ENCODE results near the gene REXO5.

REXO5 gene

DNA sequence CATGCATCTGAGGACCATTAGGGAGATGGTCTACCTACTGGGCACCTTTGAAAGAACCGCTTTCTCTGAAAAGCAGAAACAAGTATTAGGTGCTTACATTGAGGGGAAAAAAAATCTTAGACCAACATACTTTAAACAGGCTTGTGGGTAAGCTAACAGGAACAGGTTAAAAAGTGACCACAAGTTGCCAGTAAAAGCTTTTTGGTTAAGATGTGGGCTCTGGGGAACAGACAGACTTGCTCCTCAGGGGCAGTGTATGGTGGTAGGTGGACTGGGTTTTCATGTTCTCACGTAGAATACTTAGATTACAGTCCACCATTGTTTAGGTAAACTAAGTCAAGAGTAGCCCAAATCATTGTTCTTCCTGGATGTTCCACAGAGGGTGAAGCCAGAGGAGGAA lies 41.2 kb downstream of the REXO5 start:
- no peaks in the 10 kb centered on the region for H3K79me2 ChIP-seq (ENCODE audit: low read length)
- H3K36me3 ChIP-seq (replicated peaks; ENCODE audit: low read depth, low read length), result peaks cover 16% of the 10 kb centered on the region
- H3K9me3 ChIP-seq (ENCODE audit: insufficient read depth, low read length), result no peaks in the 10 kb centered on the region
- no peaks in the 10 kb centered on the region for H4K20me1 ChIP-seq (ENCODE audit: insufficient read depth, low read length)
- no peak overlapping the region for H3K27ac ChIP-seq (ENCODE audit: low read length)
- H3K4me2 ChIP-seq (ENCODE audit: low read length), result no peak overlapping the region
- no peak overlapping the region for H3K4me3 ChIP-seq (ENCODE audit: low read length)
- no peak overlapping the region for H3K9ac ChIP-seq (ENCODE audit: low read length)
- H3K27me3 ChIP-seq (ENCODE audit: low read depth, low read length), result no peaks in the 10 kb centered on the region
- TF ChIP-seq, protein P1, sequence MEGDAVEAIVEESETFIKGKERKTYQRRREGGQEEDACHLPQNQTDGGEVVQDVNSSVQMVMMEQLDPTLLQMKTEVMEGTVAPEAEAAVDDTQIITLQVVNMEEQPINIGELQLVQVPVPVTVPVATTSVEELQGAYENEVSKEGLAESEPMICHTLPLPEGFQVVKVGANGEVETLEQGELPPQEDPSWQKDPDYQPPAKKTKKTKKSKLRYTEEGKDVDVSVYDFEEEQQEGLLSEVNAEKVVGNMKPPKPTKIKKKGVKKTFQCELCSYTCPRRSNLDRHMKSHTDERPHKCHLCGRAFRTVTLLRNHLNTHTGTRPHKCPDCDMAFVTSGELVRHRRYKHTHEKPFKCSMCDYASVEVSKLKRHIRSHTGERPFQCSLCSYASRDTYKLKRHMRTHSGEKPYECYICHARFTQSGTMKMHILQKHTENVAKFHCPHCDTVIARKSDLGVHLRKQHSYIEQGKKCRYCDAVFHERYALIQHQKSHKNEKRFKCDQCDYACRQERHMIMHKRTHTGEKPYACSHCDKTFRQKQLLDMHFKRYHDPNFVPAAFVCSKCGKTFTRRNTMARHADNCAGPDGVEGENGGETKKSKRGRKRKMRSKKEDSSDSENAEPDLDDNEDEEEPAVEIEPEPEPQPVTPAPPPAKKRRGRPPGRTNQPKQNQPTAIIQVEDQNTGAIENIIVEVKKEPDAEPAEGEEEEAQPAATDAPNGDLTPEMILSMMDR (IDR thresholded peaks at IDR 0.05; ENCODE audit: low read depth, low read length), result no peak
- no peak for TF ChIP-seq EZH2phosphoT487 (IDR thresholded peaks at IDR 0.05; ENCODE audit: low read depth)
- no peak overlapping the region for H2AFZ ChIP-seq (ENCODE audit: low read depth, low read length)
- no peaks in the 10 kb centered on the region for H3K4me1 ChIP-seq (ENCODE audit: low read length)

DNA sequence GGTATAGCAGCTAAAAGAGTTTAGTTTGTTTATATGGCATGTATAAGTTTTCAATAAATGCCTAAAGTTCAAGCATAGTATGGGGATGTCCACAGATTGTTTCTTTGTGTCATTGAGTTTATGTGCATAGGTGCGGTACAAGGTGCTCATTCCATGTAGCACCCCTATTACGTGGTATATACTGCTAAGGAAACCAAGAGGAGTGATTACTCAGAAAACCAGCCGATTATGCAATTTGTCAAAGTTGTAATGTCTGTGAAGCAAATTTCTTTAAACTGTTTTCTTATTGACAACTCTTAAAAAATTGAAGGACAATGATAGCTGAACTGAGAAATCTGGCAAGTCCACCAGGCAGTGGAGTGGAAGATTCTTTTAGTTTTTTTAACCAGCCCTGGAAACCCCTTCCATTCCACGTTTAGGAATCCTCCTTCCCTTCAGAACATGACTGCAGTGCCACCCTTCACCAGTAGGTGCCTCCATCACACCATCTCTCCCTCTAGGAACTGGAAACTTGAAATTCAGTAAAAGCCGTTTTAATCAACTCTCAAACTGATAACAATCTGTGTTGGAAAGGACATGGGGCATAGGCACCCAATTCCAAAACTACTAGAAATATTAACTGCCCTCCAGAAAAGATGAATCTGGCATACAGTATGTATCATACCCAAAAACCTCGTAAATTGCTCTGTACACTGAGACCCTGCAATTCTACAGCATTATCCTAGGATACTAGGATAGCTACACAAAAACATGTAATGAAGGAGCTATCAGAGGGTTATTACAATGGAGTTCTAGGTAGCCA lies 43.5 kb downstream of the REXO5 start:
- H3K79me2 ChIP-seq (ENCODE audit: low read length), result no peaks in the 10 kb centered on the region
- no peak overlapping the region for H3K27ac ChIP-seq (ENCODE audit: low read length)
- no peak for TF ChIP-seq EZH2phosphoT487 (IDR thresholded peaks at IDR 0.05; ENCODE audit: low read depth)
- TF ChIP-seq, protein P1 (IDR thresholded peaks at IDR 0.05; ENCODE audit: low read depth, low read length), result peak; percentile 98
- H3K4me2 ChIP-seq (ENCODE audit: low read length), result no peak overlapping the region
- no peak overlapping the region for H2AFZ ChIP-seq (ENCODE audit: low read depth, low read length)
- no peak overlapping the region for H3K9ac ChIP-seq (ENCODE audit: low read length)
- H3K9me3 ChIP-seq (ENCODE audit: insufficient read depth, low read length), result no peaks in the 10 kb centered on the region
- H3K4me1 ChIP-seq (ENCODE audit: low read length), result peaks cover 4% of the 10 kb centered on the region
- H4K20me1 ChIP-seq (ENCODE audit: insufficient read depth, low read length), result no peaks in the 10 kb centered on the region
- peaks cover 9% of the 10 kb centered on the region for H3K36me3 ChIP-seq (replicated peaks; ENCODE audit: low read depth, low read length)
- no peak overlapping the region for H3K4me3 ChIP-seq (ENCODE audit: low read length)
- no peaks in the 10 kb centered on the region for H3K27me3 ChIP-seq (ENCODE audit: low read depth, low read length)

DNA sequence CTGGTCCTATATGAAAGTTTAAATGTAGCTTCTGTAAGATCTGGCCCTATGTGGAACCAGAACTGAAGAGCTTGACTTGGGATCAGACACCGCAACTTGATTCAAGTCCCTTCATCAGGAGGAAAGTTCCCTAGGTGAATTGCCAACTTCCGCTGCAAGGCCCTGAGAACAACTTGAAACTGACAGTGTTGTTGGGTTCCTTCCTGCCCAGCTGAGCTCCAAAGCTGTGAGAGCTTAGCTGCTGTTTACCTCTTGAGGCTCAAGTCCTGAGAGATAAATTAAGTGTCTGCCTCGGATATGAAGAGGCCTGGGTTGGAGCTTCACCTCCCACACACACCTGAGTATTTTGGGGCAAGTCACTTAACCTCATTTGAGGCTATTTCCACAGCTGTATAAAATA lies 44.7 kb downstream of the REXO5 start:
- Histone ChIP-seq H3K79me2 (ENCODE audit: low read length) (no peaks in the 10 kb centered on the region), H3K4me1 (ENCODE audit: low read length) (peaks cover 16% of the 10 kb centered on the region), H3K4me3 (ENCODE audit: low read length) (no peak overlapping the region), H3K9ac (ENCODE audit: low read length) (no peak overlapping the region), H3K36me3 (replicated peaks; ENCODE audit: low read depth, low read length) (peaks cover 2% of the 10 kb centered on the region), H3K27me3 (ENCODE audit: low read depth, low read length) (no peaks in the 10 kb centered on the region), H2AFZ (ENCODE audit: low read depth, low read length) (no peak overlapping the region), H3K4me2 (ENCODE audit: low read length) (no peak overlapping the region), H4K20me1 (ENCODE audit: insufficient read depth, low read length) (peaks cover 8% of the 10 kb centered on the region; the same call in 1 of the 2 replicates), H3K9me3 (ENCODE audit: insufficient read depth, low read length) (no peaks in the 10 kb centered on the region), H3K27ac (ENCODE audit: low read length) (no peak overlapping the region)
- no peak for TF ChIP-seq EZH2phosphoT487 (IDR thresholded peaks at IDR 0.05; ENCODE audit: low read depth)
- TF ChIP-seq, protein P1 (IDR thresholded peaks at IDR 0.05; ENCODE audit: low read depth, low read length), result no peak

DNA sequence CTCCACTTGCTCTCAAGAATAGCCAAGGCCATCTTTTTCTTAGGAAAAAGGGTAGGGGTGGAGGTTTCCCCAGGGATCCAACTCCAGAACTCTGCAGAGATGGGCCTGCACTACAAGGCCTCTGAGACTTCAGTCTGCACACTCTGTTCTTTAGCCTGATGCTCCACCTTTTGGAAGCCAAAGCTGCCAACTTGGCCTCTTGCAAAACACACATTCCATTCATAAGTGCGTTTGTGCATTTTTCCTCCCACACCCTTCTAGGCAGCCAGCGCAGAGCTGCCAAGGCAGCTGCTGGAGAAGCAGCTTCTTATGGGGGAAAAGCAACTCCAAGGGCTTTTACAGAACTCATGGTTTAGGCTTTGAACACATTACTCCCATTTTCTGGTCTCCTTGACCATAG lies 45.3 kb downstream of the REXO5 start:
- H3K27me3 ChIP-seq (ENCODE audit: low read depth, low read length), result no peaks in the 10 kb centered on the region
- no peak overlapping the region for H3K9ac ChIP-seq (ENCODE audit: low read length)
- no peak overlapping the region for H3K4me2 ChIP-seq (ENCODE audit: low read length)
- no peaks in the 10 kb centered on the region for H3K79me2 ChIP-seq (ENCODE audit: low read length)
- no peaks in the 10 kb centered on the region for H3K9me3 ChIP-seq (ENCODE audit: insufficient read depth, low read length)
- H3K4me3 ChIP-seq (ENCODE audit: low read length), result no peak overlapping the region
- H2AFZ ChIP-seq (ENCODE audit: low read depth, low read length), result no peak overlapping the region
- no peaks in the 10 kb centered on the region for H3K36me3 ChIP-seq (replicated peaks; ENCODE audit: low read depth, low read length)
- H4K20me1 ChIP-seq (ENCODE audit: insufficient read depth, low read length), result peaks cover 8% of the 10 kb centered on the region; the same call in 1 of the 2 replicates
- H3K27ac ChIP-seq (ENCODE audit: low read length), result no peak overlapping the region
- TF ChIP-seq, protein P1 (IDR thresholded peaks at IDR 0.05; ENCODE audit: low read depth, low read length), result no peak
- no peak for TF ChIP-seq EZH2phosphoT487 (IDR thresholded peaks at IDR 0.05; ENCODE audit: low read depth)
- peaks cover 17% of the 10 kb centered on the region for H3K4me1 ChIP-seq (ENCODE audit: low read length)

Measured in OCI-LY3 (cell line).